Stomach (tissue), 19 donors: Measurements from ENCODE around the gene MMS19. TPM values are rescaled to one million over a fixed set of nuclear protein-coding genes. Genes with fewer than 3 reads are reported as not detected.
A peak's percentile ranks its signal among the peaks of the same experiment; 100 is the strongest.

Source experiments
- DNase-seq, 2 donors: peaks; one replicate each; pipeline versions ENCODE4 v3.0.0 to v3.0.0-alpha.2; 2013 to 2019
- H3K27ac ChIP-seq, 5 donors: fragments of 200-600 bp in 4 of 5; sonication (generic) in 4 of 5; one replicate each; pipeline ENCODE4 v1.5.1; 2013 to 2019; ENCODE audit warnings: mild to moderate bottlenecking in 1 of 5, moderate library complexity in 1 of 5
- H3K27me3 ChIP-seq, 3 donors: fragments of 200-600 bp; sonication (generic); one replicate each; pipeline ENCODE4 v1.5.1; 2017 to 2019; ENCODE audit warnings: mixed run types in 1 of 3
- H3K36me3 ChIP-seq, 4 donors: fragments of 200-600 bp; sonication (generic); 1 replicate in 3 of 4; 2 replicates in 1 of 4; pipeline ENCODE4 v1.5.1; 2016 to 2019
- H3K4me1 ChIP-seq, 4 donors: fragments of 200-600 bp; sonication (generic); one replicate each; pipeline ENCODE4 v1.5.1; 2016 to 2019
- H3K4me3 ChIP-seq, 4 donors: fragments of 200-600 bp; sonication (generic) in 3 of 4; one replicate each; pipeline ENCODE4 v1.5.1; 2016 to 2019; ENCODE audit warnings: mild to moderate bottlenecking in 1 of 4
- H3K9me3 ChIP-seq, 4 donors: fragments of 200-600 bp; sonication (generic); one replicate each; pipeline ENCODE4 v1.5.1; 2016 to 2019
- CTCF ChIP-seq, 7 experiments: fragments of 450-650 bp in 4 of 7; fragments of 200-600 bp in 3 of 7; sonication (generic) in 3 of 7; IDR thresholded peaks; one replicate each; pipeline ENCODE4 v1.5.1; 2016 to 2019; ENCODE audit warnings: antibody characterized with exemption in 7 of 7, control low read depth in 2 of 7, mild to moderate bottlenecking in 1 of 7
- EP300 ChIP-seq: sonication (generic); formaldehyde crosslinking; IDR thresholded peaks from one replicate; pipeline ENCODE4 v1.6.1; 2017; ENCODE audit warnings: antibody characterized with exemption
- POLR2A ChIP-seq, 4 donors: fragments of 450-650 bp; IDR thresholded peaks; one replicate each; pipeline ENCODE4 v1.6.1; 2016; ENCODE audit warnings: antibody characterized with exemption in 4 of 4, control low read depth in 2 of 4, mild to moderate bottlenecking in 1 of 4, moderate library complexity in 1 of 4
- POLR2AphosphoS5 ChIP-seq, 3 donors: sonication (generic); formaldehyde crosslinking; IDR thresholded peaks; one replicate each; pipeline ENCODE4 v1.6.1; 2016; ENCODE audit warnings: antibody characterized with exemption in 3 of 3
- WGBS, 5 donors: extraction: QIAGEN DNeasy Blood & Tissue Kit in 3 of 5; methylation state at CpG; one replicate each; pipeline versions ENCODE4 v1.1.5 to v1.1.7; 2013 to 2018; 5-methylcytosine and 5-hydroxymethylcytosine counted together
- intact Hi-C: fragments of 100-400 bp; cut with DNase I; formaldehyde crosslinking; loops from one replicate; pipeline ENCODE4 v1.15.1; 2023; ENCODE audit warnings: low total_unique reads
- long read RNA-seq, 10 donors: transcript quantifications; one replicate each; lab custom pipeline, GENCODE V29; 2026
- polyA plus RNA-seq, 3 donors: library from polyadenylated mRNA; stranded (reverse); fragments of 200-250 nt; gene quantifications; one replicate each; pipeline ENCODE4 v1.2.3, GENCODE V29; 2013
- total RNA-seq, 5 donors: library from RNA; depleted of rRNA; stranded (reverse); fragments of >200 nt; gene quantifications; one replicate each; pipeline versions ENCODE4 v1.1.0 to v1.2.3, GENCODE V29; 2014 to 2016
- donor health status: healthy with polysubstance abuse.
- donor health status: Bipolar disorder and iron deficiency.
- donor health status: healthy.

MMS19 gene
- 100 to 1,000 TPM in 1 of 5 donors, 10 to 100 TPM in 4; 55.1 to 146 (median 59.7) TPM for total RNA-seq
- polyA plus RNA-seq: 10 to 100 TPM; 30.9 to 59.6 (median 30.9) TPM
- long read RNA-seq, donor 1, partial matches to known transcripts: 0 of 2 reads
- long read RNA-seq, donor 1, other reads (novel, unspliced or antisense): 0 of 2 reads
- long read RNA-seq, donor 2, partial matches to known transcripts: 0 of 2 reads
- long read RNA-seq, donor 2, other reads (novel, unspliced or antisense): 0 of 2 reads
- long read RNA-seq, donor 3: 0 reads
- long read RNA-seq, donor 4: 0 reads
- long read RNA-seq, donor 5, partial matches to known transcripts: 11 of 12 reads
- long read RNA-seq, donor 5, other reads (novel, unspliced or antisense): 0 of 12 reads
- long read RNA-seq, donor 6, partial matches to known transcripts: 20 of 26 reads
- long read RNA-seq, donor 6, other reads (novel, unspliced or antisense): 0 of 26 reads
- long read RNA-seq, donor 7, partial matches to known transcripts: 9 of 12 reads
- long read RNA-seq, donor 7, other reads (novel, unspliced or antisense): 0 of 12 reads
- long read RNA-seq, donor 8, partial matches to known transcripts: 15 of 20 reads
- long read RNA-seq, donor 8, other reads (novel, unspliced or antisense): 5 of 20 reads
- long read RNA-seq, donor 9, partial matches to known transcripts: 10 of 11 reads
- long read RNA-seq, donor 9, other reads (novel, unspliced or antisense): 0 of 11 reads
- long read RNA-seq, donor 10, partial matches to known transcripts: 38 of 39 reads
- long read RNA-seq, donor 10, other reads (novel, unspliced or antisense): 0 of 39 reads

- Histone ChIP-seq H3K4me3 (peak within 1 kb of the TSS; percentile 76 to 97 (median 94)), H3K4me1 (peaks cover 19 to 62% (median 38%) of the 10 kb centered on the region in 4 donors), H3K36me3 (peaks cover 0 to 3% (median 3%) of the 10 kb centered on the region in 4 donors), H3K27ac (peak within 1 kb of the TSS; percentile 90 to 95 (median 95)), H3K27me3 (no peaks in the 10 kb centered on the region), H3K9me3 (no peaks in the 10 kb centered on the region)
- intact Hi-C loops: no loop called here
- TF ChIP-seq POLR2A (IDR thresholded peaks at IDR 0.05) (peak in 1 of 4 donors; percentile 45), EP300 (no peak), CTCF (IDR thresholded peaks at IDR 0.05) (peak in 3 of 7 experiments; percentile 13 to 44 (median 19)), POLR2AphosphoS5 (IDR thresholded peaks at IDR 0.05) (peak; percentile 59 to 74 (median 73))
- peak; percentile 99 to 100 for DNase-seq
- 0 to 1% (median 0%) methylated on average over 31 to 73 of the region's 73 CpGs for WGBS, 5 donors
These were observed at the start of gene MMS19 for GRCh38 chr10:97498076-97498840. Gene MMS19, minus strand, starts transcription at chr10:97498422. Its CDS starts 38 bp downstream, at chr10:97498384.

GRCh38 chr10:97547962-97548361, 49.7 kb upstream of the MMS19 start:
- H3K4me1 ChIP-seq: peaks cover 9 to 21% (median 10%) of the 10 kb centered on the region in 4 donors
- H3K36me3 ChIP-seq: peaks cover 0 to 4% (median 0%) of the 10 kb centered on the region in 4 donors
- no peaks in the 10 kb centered on the region for H3K9me3 ChIP-seq
- no peak overlapping the region for H3K4me3 ChIP-seq
- WGBS, 5 donors: 61 to 76% (median 73%) methylated on average over 4 of the region's 4 CpGs
- TF ChIP-seq POLR2AphosphoS5 (IDR thresholded peaks at IDR 0.05) (no peak), EP300 (no peak), CTCF (IDR thresholded peaks at IDR 0.05) (no peak), POLR2A (IDR thresholded peaks at IDR 0.05) (no peak)
- intact Hi-C loops: no loop called here
- no peak for DNase-seq
- no peaks in the 10 kb centered on the region for H3K27me3 ChIP-seq
- H3K27ac ChIP-seq: no peak overlapping the region

GRCh38 chr10:97547271-97547600, 49.0 kb upstream of the MMS19 start:
- WGBS, 5 donors: 63 to 84% (median 79%) methylated on average over 4 of the region's 4 CpGs
- TF ChIP-seq POLR2AphosphoS5 (IDR thresholded peaks at IDR 0.05) (no peak), EP300 (no peak), CTCF (IDR thresholded peaks at IDR 0.05) (no peak), POLR2A (IDR thresholded peaks at IDR 0.05) (no peak)
- Histone ChIP-seq H3K27me3 (no peaks in the 10 kb centered on the region), H3K4me1 (peaks cover 16 to 28% (median 17%) of the 10 kb centered on the region in 4 donors), H3K27ac (no peak overlapping the region), H3K36me3 (peaks cover 0 to 4% (median 0%) of the 10 kb centered on the region in 4 donors), H3K9me3 (no peaks in the 10 kb centered on the region), H3K4me3 (no peak overlapping the region)
- DNase-seq: no peak
- intact Hi-C loops: no loop called here
